Measurements from ENCODE around the gene ZBTB37.

The ZBTB37 gene

GRCh38 chr1:173886746-173887611, 18.8 kb downstream of the ZBTB37 start:
- TF ChIP-seq BHLHE40 (IDR thresholded peaks at IDR 0.05; ENCODE audit: borderline replicate concordance) = no peak
- CTCF ChIA-PET = no interaction called here
- POLR2A ChIA-PET = no interaction called here
- DNase-seq (ENCODE audit: extremely low spot score) = no peak

DNA sequence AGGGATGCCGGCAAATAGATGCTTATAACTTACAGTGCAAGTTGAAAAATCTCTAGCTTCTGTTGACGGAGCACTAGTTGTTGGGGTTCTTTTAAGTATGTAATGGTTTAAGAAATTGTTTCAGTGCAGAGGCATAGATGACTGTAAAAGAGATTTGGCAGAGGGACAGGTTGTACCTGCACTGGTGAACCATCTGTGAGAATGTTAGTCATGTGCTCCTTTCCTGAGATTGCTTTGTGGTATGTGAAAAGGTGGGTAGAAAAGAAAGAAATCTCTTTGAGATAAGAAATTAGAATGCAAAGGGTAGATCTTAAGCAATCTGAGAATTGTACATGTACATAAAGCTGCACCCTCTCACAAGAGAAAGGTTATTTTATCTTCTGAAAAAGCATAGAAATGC, 19.4 kb downstream of the ZBTB37 start:
- POLR2A ChIA-PET = no interaction called here
- CTCF ChIA-PET = no interaction called here
- TF ChIP-seq PKNOX1 (IDR thresholded peaks at IDR 0.05) (no peak), FOXA1 (IDR thresholded peaks at IDR 0.05) (no peak), CTBP1 (IDR thresholded peaks at IDR 0.05; ENCODE audit: borderline replicate concordance) (no peak), ZNF384 (IDR thresholded peaks at IDR 0.05) (no peak), BHLHE40 (IDR thresholded peaks at IDR 0.05; ENCODE audit: borderline replicate concordance) (no peak), ELF4 (IDR thresholded peaks at IDR 0.05) (no peak), HDGF (IDR thresholded peaks at IDR 0.05; ENCODE audit: borderline replicate concordance) (no peak), TARDBP (IDR thresholded peaks at IDR 0.05) (no peak), SP1 (IDR thresholded peaks at IDR 0.05) (no peak), NFRKB (IDR thresholded peaks at IDR 0.05) (no peak), L3MBTL2 (conservative IDR thresholded peaks at IDR 0.05) (no peak), LEF1 (IDR thresholded peaks at IDR 0.05; ENCODE audit: borderline replicate concordance) (no peak), ARNT (IDR thresholded peaks at IDR 0.05) (no peak), FOXK2 (IDR thresholded peaks at IDR 0.05) (no peak), FOXM1 (IDR thresholded peaks at IDR 0.05; ENCODE audit: borderline replicate concordance) (no peak)
- no peak for DNase-seq (ENCODE audit: extremely low spot score)

- POLR2A ChIA-PET = interaction anchor here (0.9 kb wide), 1 partner anchor 21 kb away, joined by 3 read pairs; the partner anchor contains the start of genes GAS5 and ZBTB37
- TF ChIP-seq FOXK2 (IDR thresholded peaks at IDR 0.05) (no peak), TARDBP (IDR thresholded peaks at IDR 0.05) (no peak)
- CTCF ChIA-PET = interaction anchor here (0.7 kb wide), 1 partner anchor 110 kb away, joined by 4 read pairs; no protein-coding TSS in a partner anchor
- no peak for DNase-seq (ENCODE audit: extremely low spot score)
These were observed 20.6 kb downstream of the ZBTB37 start for GRCh38 chr1:173888749-173889148.

GRCh38 chr1:173889885-173890284, 21.7 kb downstream of the ZBTB37 start:
- ChIA-PET POLR2A (no interaction called here), CTCF (no interaction called here)
- DNase-seq (ENCODE audit: extremely low spot score) = no peak
- no peak for TF ChIP-seq SP1 (IDR thresholded peaks at IDR 0.05)

DNA sequence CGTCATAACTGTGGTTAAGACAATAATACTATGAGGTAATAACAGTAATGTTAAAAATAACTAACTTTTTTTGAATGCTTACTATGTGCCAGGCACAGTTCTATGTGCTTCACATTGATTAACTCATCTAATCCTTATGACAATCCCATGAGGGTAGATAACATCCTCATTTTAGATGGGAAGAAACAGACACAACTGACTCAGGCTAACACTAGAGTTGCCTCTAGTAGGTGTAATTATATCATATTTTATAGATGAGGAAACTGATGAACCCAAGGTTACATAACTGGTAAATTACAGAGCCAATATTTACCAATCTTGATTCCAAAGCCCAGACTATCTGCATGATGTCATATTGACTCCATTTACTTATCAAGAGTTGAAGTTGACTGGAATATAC, 25.4 kb downstream of the ZBTB37 start:
- no peak for DNase-seq (ENCODE audit: extremely low spot score)
- no peak for TF ChIP-seq CTBP1 (IDR thresholded peaks at IDR 0.05; ENCODE audit: borderline replicate concordance)
- TF ChIP-seq ZNF384 (IDR thresholded peaks at IDR 0.05) = no peak
- no peak for TF ChIP-seq ARNT (IDR thresholded peaks at IDR 0.05)
- TF ChIP-seq BHLHE40 (IDR thresholded peaks at IDR 0.05; ENCODE audit: borderline replicate concordance) = no peak
- TF ChIP-seq TARDBP (IDR thresholded peaks at IDR 0.05) = no peak
- no peak for TF ChIP-seq PKNOX1 (IDR thresholded peaks at IDR 0.05)
- no peak for TF ChIP-seq FOXA1 (IDR thresholded peaks at IDR 0.05)
- TF ChIP-seq L3MBTL2 (conservative IDR thresholded peaks at IDR 0.05) = no peak
- no peak for TF ChIP-seq HDGF (IDR thresholded peaks at IDR 0.05; ENCODE audit: borderline replicate concordance)
- no peak for TF ChIP-seq SP1 (IDR thresholded peaks at IDR 0.05)
- no peak for TF ChIP-seq FOXK2 (IDR thresholded peaks at IDR 0.05)
- no peak for TF ChIP-seq NFRKB (IDR thresholded peaks at IDR 0.05)
- TF ChIP-seq FOXM1 (IDR thresholded peaks at IDR 0.05; ENCODE audit: borderline replicate concordance) = no peak
- TF ChIP-seq LEF1 (IDR thresholded peaks at IDR 0.05; ENCODE audit: borderline replicate concordance) = no peak
- POLR2A ChIA-PET = no interaction called here
- CTCF ChIA-PET = no interaction called here

- CTCF ChIA-PET = no interaction called here
- POLR2A ChIA-PET = no interaction called here
- no peak for DNase-seq (ENCODE audit: extremely low spot score)
These were observed 26.0 kb downstream of the ZBTB37 start for GRCh38 chr1:173894189-173894588.

More at GRCh38 chr1:173894189-173894588, 26.0 kb downstream of the ZBTB37 start:
- no peak for TF ChIP-seq FOXA1 (IDR thresholded peaks at IDR 0.05)
- TF ChIP-seq ELF4 (IDR thresholded peaks at IDR 0.05) = no peak
- no peak for TF ChIP-seq SP1 (IDR thresholded peaks at IDR 0.05)
- TF ChIP-seq FOXK2 (IDR thresholded peaks at IDR 0.05) = no peak
- TF ChIP-seq HDGF (IDR thresholded peaks at IDR 0.05; ENCODE audit: borderline replicate concordance) = no peak
- no peak for TF ChIP-seq SUZ12 (IDR thresholded peaks at IDR 0.05)
- TF ChIP-seq TARDBP (IDR thresholded peaks at IDR 0.05) = no peak
- no peak for TF ChIP-seq PKNOX1 (IDR thresholded peaks at IDR 0.05)
- no peak for TF ChIP-seq LEF1 (IDR thresholded peaks at IDR 0.05; ENCODE audit: borderline replicate concordance)
- TF ChIP-seq FOXM1 (IDR thresholded peaks at IDR 0.05; ENCODE audit: borderline replicate concordance) = no peak
- no peak for TF ChIP-seq ARNT (IDR thresholded peaks at IDR 0.05)
- no peak for TF ChIP-seq ZNF384 (IDR thresholded peaks at IDR 0.05)
- no peak for TF ChIP-seq L3MBTL2 (conservative IDR thresholded peaks at IDR 0.05)
- TF ChIP-seq BHLHE40 (IDR thresholded peaks at IDR 0.05; ENCODE audit: borderline replicate concordance) = no peak
- no peak for TF ChIP-seq CTBP1 (IDR thresholded peaks at IDR 0.05; ENCODE audit: borderline replicate concordance)
- no peak for TF ChIP-seq NFRKB (IDR thresholded peaks at IDR 0.05)

Data from HEK293T (cell line).